Stomach (tissue), 9 donors: ENCODE results near the gene DDX43. TPM values are rescaled to one million over a fixed set of nuclear protein-coding genes. Genes with fewer than 3 reads are reported as not detected.
"Not testable (repeated sequence)": the region's sequence is repeated elsewhere in the genome, so short reads cannot be mapped to it uniquely, and the experiment has no call there.

Source experiments
- DNase-seq, 2 donors: peaks; one replicate each; pipeline versions ENCODE4 v3.0.0 to v3.0.0-alpha.2; 2013 to 2019
- H3K27ac ChIP-seq, 5 donors: fragments of 200-600 bp in 4 of 5; sonication (generic) in 4 of 5; one replicate each; pipeline ENCODE4 v1.5.1; 2013 to 2019; ENCODE audit warnings: mild to moderate bottlenecking in 1 of 5, moderate library complexity in 1 of 5
- H3K27me3 ChIP-seq, 3 donors: fragments of 200-600 bp; sonication (generic); one replicate each; pipeline ENCODE4 v1.5.1; 2017 to 2019; ENCODE audit warnings: mixed run types in 1 of 3
- H3K36me3 ChIP-seq, 4 donors: fragments of 200-600 bp; sonication (generic); 1 replicate in 3 of 4; 2 replicates in 1 of 4; pipeline ENCODE4 v1.5.1; 2016 to 2019
- H3K4me1 ChIP-seq, 4 donors: fragments of 200-600 bp; sonication (generic); one replicate each; pipeline ENCODE4 v1.5.1; 2016 to 2019
- H3K4me3 ChIP-seq, 4 donors: fragments of 200-600 bp; sonication (generic) in 3 of 4; one replicate each; pipeline ENCODE4 v1.5.1; 2016 to 2019; ENCODE audit warnings: mild to moderate bottlenecking in 1 of 4
- H3K9me3 ChIP-seq, 4 donors: fragments of 200-600 bp; sonication (generic); one replicate each; pipeline ENCODE4 v1.5.1; 2016 to 2019
- CTCF ChIP-seq, 7 experiments: fragments of 450-650 bp in 4 of 7; fragments of 200-600 bp in 3 of 7; sonication (generic) in 3 of 7; IDR thresholded peaks; one replicate each; pipeline ENCODE4 v1.5.1; 2016 to 2019; ENCODE audit warnings: antibody characterized with exemption in 7 of 7, control low read depth in 2 of 7, mild to moderate bottlenecking in 1 of 7
- EP300 ChIP-seq: sonication (generic); formaldehyde crosslinking; IDR thresholded peaks from one replicate; pipeline ENCODE4 v1.6.1; 2017; ENCODE audit warnings: antibody characterized with exemption
- POLR2A ChIP-seq, 4 donors: fragments of 450-650 bp; IDR thresholded peaks; one replicate each; pipeline ENCODE4 v1.6.1; 2016; ENCODE audit warnings: antibody characterized with exemption in 4 of 4, control low read depth in 2 of 4, mild to moderate bottlenecking in 1 of 4, moderate library complexity in 1 of 4
- POLR2AphosphoS5 ChIP-seq, 3 donors: sonication (generic); formaldehyde crosslinking; IDR thresholded peaks; one replicate each; pipeline ENCODE4 v1.6.1; 2016; ENCODE audit warnings: antibody characterized with exemption in 3 of 3
- WGBS, 5 donors: extraction: QIAGEN DNeasy Blood & Tissue Kit in 3 of 5; methylation state at CpG; one replicate each; pipeline versions ENCODE4 v1.1.5 to v1.1.7; 2013 to 2018; 5-methylcytosine and 5-hydroxymethylcytosine counted together
- intact Hi-C: fragments of 100-400 bp; cut with DNase I; formaldehyde crosslinking; loops from one replicate; pipeline ENCODE4 v1.15.1; 2023; ENCODE audit warnings: low total_unique reads
- polyA plus RNA-seq, 3 donors: library from polyadenylated mRNA; stranded (reverse); fragments of 200-250 nt; gene quantifications; one replicate each; pipeline ENCODE4 v1.2.3, GENCODE V29; 2013
- total RNA-seq, 5 donors: library from RNA; depleted of rRNA; stranded (reverse); fragments of >200 nt; gene quantifications; one replicate each; pipeline versions ENCODE4 v1.1.0 to v1.2.3, GENCODE V29; 2014 to 2016
- donor health status: healthy with polysubstance abuse.
- donor health status: Bipolar disorder and iron deficiency.
- donor health status: healthy.

Gene DDX43
- total and polyA plus RNA-seq, 8 donors = 0.62 to 24.9 (median 2.7) TPM; not detected in 1

- DNase-seq = peak; percentile 38 to 76
- WGBS, 5 donors = 1 to 4% (median 2%) methylated on average over 25 to 79 of the region's 79 CpGs
- intact Hi-C loops = no loop called here
- Histone ChIP-seq H3K9me3 (no peaks in the 10 kb centered on the region), H3K4me1 (peaks cover 0 to 42% (median 14%) of the 10 kb centered on the region in 4 donors), H3K36me3 (no peaks in the 10 kb centered on the region), H3K4me3 (peak overlapping the region; percentile 74 to 79 (median 75)), H3K27me3 (no peaks in the 10 kb centered on the region), H3K27ac (peak overlapping the region; percentile 68 to 90 (median 87))
- TF ChIP-seq POLR2AphosphoS5 (IDR thresholded peaks at IDR 0.05) (no peak), CTCF (IDR thresholded peaks at IDR 0.05) (no peak)
These were observed 56.8 kb downstream of the DDX43 start for GRCh38 chr6:73451223-73452106.

DNA sequence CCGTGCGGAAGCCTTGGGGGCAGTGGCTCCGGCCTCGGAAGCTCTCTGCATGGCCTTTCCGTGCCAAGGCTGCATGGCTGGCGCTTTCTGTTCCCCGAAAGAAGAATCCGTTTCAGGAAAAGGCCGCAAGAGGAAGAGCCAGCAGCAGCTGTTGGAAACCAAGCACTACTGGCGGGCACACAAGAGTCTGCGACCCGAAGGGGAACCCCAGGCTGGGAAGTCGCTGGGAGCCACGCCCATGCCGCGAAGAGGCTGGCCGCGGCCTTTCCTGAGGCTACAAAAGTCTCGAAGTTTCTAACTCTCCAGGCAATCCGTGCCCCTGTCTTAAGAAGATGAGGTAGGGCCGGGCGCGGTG is 57.5 kb downstream of the DDX43 start, which contains the start of gene CGAS:
TSS of gene CGAS (minus strand) at position 191 of the 355 bp plus-strand sequence. CDS start at position 75, 116 bp downstream.
- Histone ChIP-seq H3K4me1 (peaks cover 0 to 42% (median 14%) of the 10 kb centered on the region in 4 donors), H3K9me3 (no peaks in the 10 kb centered on the region), H3K36me3 (no peaks in the 10 kb centered on the region), H3K27me3 (no peaks in the 10 kb centered on the region), H3K27ac (peak within 1 kb of the TSS; percentile 68 to 90 (median 87)), H3K4me3 (peak within 1 kb of the TSS; percentile 74 to 79 (median 75))
- intact Hi-C loops = no loop called here
- peak; percentile 74 to 86 for DNase-seq
- 9 to 15% (median 9%) methylated on average over 13 to 23 of the region's 23 CpGs for WGBS, 5 donors
- TF ChIP-seq POLR2AphosphoS5 (IDR thresholded peaks at IDR 0.05) (peak in 2 of 3 donors; percentile 52 to 68), POLR2A (IDR thresholded peaks at IDR 0.05) (no peak)

- WGBS, 5 donors = 53 to 62% (median 58%) methylated on average over 3 of the region's 3 CpGs
- Histone ChIP-seq H3K27me3 (no peaks in the 10 kb centered on the region), H3K4me3 (no peak overlapping the region), H3K36me3 (no peaks in the 10 kb centered on the region), H3K4me1 (peaks cover 0 to 24% (median 11%) of the 10 kb centered on the region in 4 donors), H3K27ac (peak overlapping the region in 1 of 5 donors; percentile 6), H3K9me3 (no peaks in the 10 kb centered on the region)
- no peak for TF ChIP-seq POLR2AphosphoS5 (IDR thresholded peaks at IDR 0.05)
- TF ChIP-seq POLR2A (IDR thresholded peaks at IDR 0.05) = no peak
- TF ChIP-seq EP300 = no peak
- TF ChIP-seq CTCF (IDR thresholded peaks at IDR 0.05) = no peak
- intact Hi-C loops = no loop called here
- DNase-seq = no peak
These were observed 61.4 kb downstream of the DDX43 start for GRCh38 chr6:73455865-73456629.

GRCh38 chr6:73459474-73459873 is 64.8 kb downstream of the DDX43 start:
- H3K27ac ChIP-seq, H3K4me3 ChIP-seq, intact Hi-C loops, H3K27me3 ChIP-seq, H3K9me3 ChIP-seq, H3K36me3 ChIP-seq, DNase-seq: not testable (repeated sequence)
- peaks cover 16 to 34% (median 25%) of the 10 kb centered on the region in 4 donors for H3K4me1 ChIP-seq
- 70 to 91% (median 82%) methylated on average over 6 to 7 of the region's 7 CpGs for WGBS, 5 donors

- TF ChIP-seq POLR2AphosphoS5 (IDR thresholded peaks at IDR 0.05) (no peak), CTCF (IDR thresholded peaks at IDR 0.05) (no peak), EP300 (no peak), POLR2A (IDR thresholded peaks at IDR 0.05) (no peak)
These were observed 65.4 kb downstream of the DDX43 start for GRCh38 chr6:73460056-73460455.

More at GRCh38 chr6:73460056-73460455, 65.4 kb downstream of the DDX43 start:
- no peak overlapping the region for H3K27ac ChIP-seq
- 45 to 61% (median 52%) methylated on average over 5 of the region's 5 CpGs for whole genome bisulfite sequencing, 5 donors
- peaks cover 16 to 38% (median 25%) of the 10 kb centered on the region in 4 donors for H3K4me1 ChIP-seq
- no peaks in the 10 kb centered on the region for H3K27me3 ChIP-seq
- intact Hi-C loops = no loop called here
- peaks cover 0 to 8% (median 5%) of the 10 kb centered on the region in 4 donors for H3K36me3 ChIP-seq
- no peak overlapping the region for H3K4me3 ChIP-seq
- H3K9me3 ChIP-seq = no peaks in the 10 kb centered on the region
- peak in 1 of 2 donors; percentile 26 for DNase-seq
